ENCODE data around the gene LRRC74B.

DNA sequence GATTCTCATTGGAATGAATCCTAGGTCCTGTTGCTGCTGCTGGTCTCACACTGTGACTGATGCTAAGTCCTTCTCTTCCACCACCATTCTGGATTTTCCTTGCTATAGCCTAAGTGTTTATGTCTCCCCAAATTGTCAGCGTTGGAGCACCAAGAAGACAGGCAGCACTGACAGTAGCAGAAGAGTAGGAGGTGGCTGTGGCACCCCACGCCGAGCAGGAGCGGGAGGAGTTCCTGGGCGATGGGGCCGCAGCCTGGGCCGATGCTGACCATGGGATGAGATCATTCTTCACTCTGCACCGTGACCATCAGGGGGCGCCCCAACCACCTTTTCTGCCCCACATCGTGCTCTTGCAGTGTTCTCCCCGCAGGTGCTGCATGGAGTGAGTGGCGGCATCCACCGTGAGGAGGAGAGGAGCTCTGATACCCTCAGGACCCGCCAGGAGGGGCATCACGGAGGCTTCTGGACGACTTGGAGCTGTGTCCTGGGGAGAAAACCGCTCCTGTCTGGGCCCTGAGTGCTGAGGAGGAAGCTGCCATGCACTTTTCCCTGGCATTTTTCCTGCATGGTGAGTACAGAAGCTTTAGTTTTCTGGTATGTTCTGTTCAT lies 57.0 kb downstream of the LRRC74B start:
- TF ChIP-seq EZH2 (IDR thresholded peaks at IDR 0.05; ENCODE audit: low read depth, unreplicated experiment) (no peak), CTCF (conservative IDR thresholded peaks at IDR 0.05; ENCODE audit: low read depth in 2 of 2) (peak; percentile 76 to 92), EZH2phosphoT487 (IDR thresholded peaks at IDR 0.05; ENCODE audit: unreplicated experiment) (no peak), POLR2AphosphoS5 (IDR thresholded peaks at IDR 0.05; ENCODE audit: low read depth) (no peak)
